Neural cell (in vitro differentiated cells): ENCODE data around the gene KRT15.

Source experiments
- EP300 ChIP-seq: fragments of 450-650 bp; conservative IDR thresholded peaks from 2 replicates; pipeline ENCODE4 v1.6.1; 2014; ENCODE audit warnings: antibody characterized with exemption, mild to moderate bottlenecking, moderate library complexity; ENCODE audit not compliant: poor library complexity, severe bottlenecking
- EZH2 ChIP-seq: fragments of 200-600, 300-800 bp; shearing (Covaris generic), sonication (generic); IDR thresholded peaks from 2 replicates; pipeline ENCODE4 v1.6.1; 2014; ENCODE audit warnings: antibody characterized with exemption, low read length, borderline replicate concordance, mild to moderate bottlenecking; ENCODE audit not compliant: insufficient read depth, poor library complexity, severe bottlenecking

DNA sequence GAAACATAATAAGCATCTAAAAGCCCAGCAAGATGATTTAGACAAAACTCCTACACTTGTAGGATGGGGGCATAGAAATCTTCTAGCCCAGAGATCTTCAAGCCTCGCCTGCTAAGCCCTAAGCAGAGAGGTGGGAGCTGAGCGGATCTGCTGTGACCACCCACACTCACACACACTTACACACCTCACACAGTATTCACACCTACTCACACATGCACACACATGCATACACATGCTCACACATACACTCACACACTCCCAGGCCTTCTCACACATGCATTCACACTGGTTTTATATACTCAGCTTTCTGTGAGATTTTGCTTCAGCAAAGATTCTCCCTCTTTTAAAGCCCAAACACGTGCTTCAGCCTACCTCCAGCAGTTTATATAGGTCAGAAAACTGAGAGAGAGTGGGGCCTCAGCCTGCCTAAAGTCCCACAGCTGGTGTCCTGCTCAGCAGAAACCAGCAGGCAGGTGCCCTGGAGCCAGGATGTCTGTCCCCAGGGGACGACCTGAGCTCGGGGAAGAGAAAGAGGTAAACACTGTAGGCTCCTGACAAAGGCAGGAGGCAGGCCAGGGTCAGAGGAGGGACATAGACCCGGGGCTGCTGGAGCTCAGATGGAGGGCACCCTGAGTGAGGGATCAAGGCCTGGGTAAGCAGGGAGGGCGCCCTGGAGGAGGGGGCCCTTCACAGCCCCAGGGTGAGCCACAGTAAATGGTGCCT, 21.4 kb upstream of the KRT15 start:
- TF ChIP-seq EZH2 (no peak), EP300 (no peak)
